HEK293 (cell line): ENCODE results near the gene PGAP6.

Experiments used
- ATF2 ChIP-seq: fragments of 450-650 bp; formaldehyde crosslinking; IDR thresholded peaks from 2 replicates; pipeline ENCODE4 v1.5.1; 2016; ENCODE audit warnings: missing biosample characterization, missing genetic modification characterization, low read depth
- EGR2 ChIP-seq: fragments of 450-650 bp; formaldehyde crosslinking; IDR thresholded peaks from 2 replicates; pipeline ENCODE4 v1.5.1; 2016; ENCODE audit warnings: low read depth, missing biosample characterization, missing genetic modification characterization
- FEZF1 ChIP-seq: fragments of 450-650 bp; formaldehyde crosslinking; IDR thresholded peaks from 2 replicates; pipeline ENCODE4 v1.5.1; 2016; ENCODE audit warnings: missing biosample characterization, missing genetic modification characterization
- GLIS1 ChIP-seq: fragments of 450-650 bp; formaldehyde crosslinking; IDR thresholded peaks from 2 replicates; pipeline ENCODE4 v1.5.1; 2016; ENCODE audit warnings: missing biosample characterization, missing genetic modification characterization
- PRDM2 ChIP-seq: fragments of 450-650 bp; formaldehyde crosslinking; IDR thresholded peaks from 2 replicates; pipeline ENCODE4 v1.5.1; 2016; ENCODE audit warnings: missing biosample characterization, missing genetic modification characterization, borderline replicate concordance
- TCF7L2 ChIP-seq: IDR thresholded peaks from 2 replicates; pipeline ENCODE4 v1.6.1; 2011; ENCODE audit warnings: low read depth, mild to moderate bottlenecking, inconsistent platforms, low read length, moderate library complexity, borderline replicate concordance
- YY1 ChIP-seq: fragments of 450-650 bp; formaldehyde crosslinking; IDR thresholded peaks from 2 replicates; pipeline ENCODE4 v1.5.1; 2018; ENCODE audit warnings: missing biosample characterization, missing genetic modification characterization
- ZBTB7A ChIP-seq: fragments of 450-650 bp; formaldehyde crosslinking; IDR thresholded peaks from 2 replicates; pipeline ENCODE4 v1.5.1; 2016; ENCODE audit warnings: low read depth, missing biosample characterization, missing genetic modification characterization
- ZBTB8A ChIP-seq: fragments of 450-650 bp; formaldehyde crosslinking; IDR thresholded peaks from 2 replicates; pipeline ENCODE4 v1.5.1; 2016; ENCODE audit warnings: missing biosample characterization, missing genetic modification characterization
- ZEB2 ChIP-seq: fragments of 450-650 bp; formaldehyde crosslinking; IDR thresholded peaks from 2 replicates; pipeline ENCODE4 v1.5.1; 2016; ENCODE audit warnings: missing biosample characterization, missing genetic modification characterization
- ZNF280D ChIP-seq: fragments of 450-650 bp; formaldehyde crosslinking; IDR thresholded peaks from 2 replicates; pipeline ENCODE4 v1.5.1; 2016; ENCODE audit warnings: missing biosample characterization, missing genetic modification characterization
- ZNF394 ChIP-seq: fragments of 450-650 bp; formaldehyde crosslinking; IDR thresholded peaks from 2 replicates; pipeline ENCODE4 v1.5.1; 2016; ENCODE audit warnings: missing biosample characterization, missing genetic modification characterization, mild to moderate bottlenecking, moderate library complexity, borderline replicate concordance
- ZNF501 ChIP-seq: fragments of 450-650 bp; formaldehyde crosslinking; IDR thresholded peaks from 2 replicates; pipeline ENCODE4 v1.5.1; 2016; ENCODE audit warnings: missing biosample characterization, missing genetic modification characterization
- ZNF530 ChIP-seq: fragments of 450-650 bp; formaldehyde crosslinking; IDR thresholded peaks from 2 replicates; pipeline ENCODE4 v1.5.1; 2016; ENCODE audit warnings: low read depth, missing biosample characterization, missing genetic modification characterization
- ZNF621 ChIP-seq: fragments of 450-650 bp; formaldehyde crosslinking; IDR thresholded peaks from 2 replicates; pipeline ENCODE4 v1.5.1; 2017; ENCODE audit warnings: missing biosample characterization, missing genetic modification characterization
- ZNF670 ChIP-seq: fragments of 450-650 bp; formaldehyde crosslinking; IDR thresholded peaks from 2 replicates; pipeline ENCODE4 v1.5.1; 2016; ENCODE audit warnings: missing biosample characterization, missing genetic modification characterization, low read depth
- ZNF768 ChIP-seq: fragments of 450-650 bp; formaldehyde crosslinking; IDR thresholded peaks from 2 replicates; pipeline ENCODE4 v1.5.1; 2018; ENCODE audit warnings: missing biosample characterization, mild to moderate bottlenecking, missing genetic modification characterization
- ZSCAN30 ChIP-seq: fragments of 450-650 bp; IDR thresholded peaks from 2 replicates; pipeline ENCODE4 v1.5.1; 2018; ENCODE audit warnings: missing biosample characterization, mild to moderate bottlenecking, missing genetic modification characterization, moderate library complexity
- ZSCAN4 ChIP-seq: fragments of 450-650 bp; formaldehyde crosslinking; IDR thresholded peaks from 2 replicates; pipeline ENCODE4 v1.5.1; 2017; ENCODE audit warnings: missing biosample characterization, missing genetic modification characterization
- TF ChIP-seq, protein P1 (sequence below): fragments of 450-650 bp; formaldehyde crosslinking; IDR thresholded peaks from 2 replicates; pipeline ENCODE4 v1.5.1; 2017; ENCODE audit warnings: missing biosample characterization, missing genetic modification characterization
- TF ChIP-seq, protein P2 (sequence below): fragments of 450-650 bp; formaldehyde crosslinking; IDR thresholded peaks from 2 replicates; pipeline ENCODE4 v1.5.1; 2017; ENCODE audit warnings: missing biosample characterization, missing genetic modification characterization
- TF ChIP-seq, protein P3 (sequence below): IDR thresholded peaks from 2 replicates; pipeline ENCODE4 v1.6.1; 2011; ENCODE audit warnings: mild to moderate bottlenecking, low read depth, low read length, borderline replicate concordance

Gene PGAP6

DNA sequence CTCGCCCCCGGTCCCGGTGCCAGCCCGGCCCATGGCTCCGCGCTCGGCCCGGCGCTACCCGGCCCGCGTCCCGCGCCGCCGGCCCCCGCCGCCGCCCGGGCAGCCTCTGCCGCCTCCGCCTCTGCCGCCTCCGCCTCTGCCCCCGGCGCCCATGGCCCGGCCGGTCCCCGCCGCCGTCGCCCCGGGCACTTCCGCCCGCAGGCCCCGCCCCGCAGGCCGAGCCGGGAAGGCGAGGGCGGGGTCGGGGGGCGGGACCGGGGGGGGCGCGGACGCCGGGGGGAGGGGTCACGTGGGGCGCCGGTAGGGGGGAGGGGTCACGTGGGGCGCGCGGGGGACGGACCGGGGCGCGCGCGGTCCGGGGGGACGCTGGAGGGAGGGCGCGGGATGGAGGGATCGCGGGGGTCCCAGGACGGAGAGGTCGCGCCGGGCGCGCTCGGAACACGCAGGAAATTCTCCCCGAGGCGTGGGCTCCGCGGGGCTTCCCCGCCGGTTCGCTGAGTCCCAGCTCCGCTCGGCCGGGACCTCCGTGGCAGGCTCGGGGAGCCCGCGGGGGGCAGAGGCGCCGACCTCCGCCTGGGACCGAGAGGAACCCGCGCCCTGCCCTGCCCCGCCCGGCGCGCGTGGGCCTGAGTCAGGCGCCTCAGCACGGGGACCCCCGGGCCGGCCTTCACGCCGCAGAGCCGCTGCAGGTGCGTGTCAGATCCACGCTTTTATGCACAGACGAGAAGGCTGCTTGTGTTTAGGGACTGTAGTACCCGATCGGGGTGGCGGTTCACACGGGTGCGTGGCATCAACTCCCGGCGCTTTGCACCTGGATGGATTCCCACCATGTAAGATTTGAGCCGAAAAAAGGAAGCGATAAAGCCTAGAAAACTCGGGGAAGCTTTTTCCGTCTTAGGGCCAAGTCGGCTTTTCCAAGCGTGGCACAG is at the start of gene PGAP6 (continued):
- TF ChIP-seq, protein P1, sequence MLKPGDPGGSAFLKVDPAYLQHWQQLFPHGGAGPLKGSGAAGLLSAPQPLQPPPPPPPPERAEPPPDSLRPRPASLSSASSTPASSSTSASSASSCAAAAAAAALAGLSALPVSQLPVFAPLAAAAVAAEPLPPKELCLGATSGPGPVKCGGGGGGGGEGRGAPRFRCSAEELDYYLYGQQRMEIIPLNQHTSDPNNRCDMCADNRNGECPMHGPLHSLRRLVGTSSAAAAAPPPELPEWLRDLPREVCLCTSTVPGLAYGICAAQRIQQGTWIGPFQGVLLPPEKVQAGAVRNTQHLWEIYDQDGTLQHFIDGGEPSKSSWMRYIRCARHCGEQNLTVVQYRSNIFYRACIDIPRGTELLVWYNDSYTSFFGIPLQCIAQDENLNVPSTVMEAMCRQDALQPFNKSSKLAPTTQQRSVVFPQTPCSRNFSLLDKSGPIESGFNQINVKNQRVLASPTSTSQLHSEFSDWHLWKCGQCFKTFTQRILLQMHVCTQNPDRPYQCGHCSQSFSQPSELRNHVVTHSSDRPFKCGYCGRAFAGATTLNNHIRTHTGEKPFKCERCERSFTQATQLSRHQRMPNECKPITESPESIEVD (tag by site-specific recombination), result no peak
- TF ChIP-seq ZBTB7A, result no peak; the same call in 1 of the 2 replicates
- TF ChIP-seq TCF7L2, result no peak
- no peak for TF ChIP-seq ZNF501 (tag by site-specific recombination)
- peak; percentile 12; the same call in 1 of the 2 replicates for TF ChIP-seq ZSCAN30 (tag by site-specific recombination)
- TF ChIP-seq ZSCAN4 (tag by site-specific recombination), result no peak
- no peak for TF ChIP-seq PRDM2
- TF ChIP-seq, protein P2, sequence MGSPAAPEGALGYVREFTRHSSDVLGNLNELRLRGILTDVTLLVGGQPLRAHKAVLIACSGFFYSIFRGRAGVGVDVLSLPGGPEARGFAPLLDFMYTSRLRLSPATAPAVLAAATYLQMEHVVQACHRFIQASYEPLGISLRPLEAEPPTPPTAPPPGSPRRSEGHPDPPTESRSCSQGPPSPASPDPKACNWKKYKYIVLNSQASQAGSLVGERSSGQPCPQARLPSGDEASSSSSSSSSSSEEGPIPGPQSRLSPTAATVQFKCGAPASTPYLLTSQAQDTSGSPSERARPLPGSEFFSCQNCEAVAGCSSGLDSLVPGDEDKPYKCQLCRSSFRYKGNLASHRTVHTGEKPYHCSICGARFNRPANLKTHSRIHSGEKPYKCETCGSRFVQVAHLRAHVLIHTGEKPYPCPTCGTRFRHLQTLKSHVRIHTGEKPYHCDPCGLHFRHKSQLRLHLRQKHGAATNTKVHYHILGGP (tag by site-specific recombination), result no peak
- no peak for TF ChIP-seq EGR2
- TF ChIP-seq ZNF530 (tag by site-specific recombination), result no peak
- no peak for TF ChIP-seq ZNF394 (tag by site-specific recombination)
- no peak for TF ChIP-seq ATF2 (tag by site-specific recombination)
- peak; percentile 5; the same call in 1 of the 2 replicates for TF ChIP-seq ZEB2 (tag by site-specific recombination)
- 0 out of 2 replicates have a peak, but pooled peaks have one; percentile 20 for TF ChIP-seq YY1 (tag by site-specific recombination)
- TF ChIP-seq ZNF280D (tag by site-specific recombination), result no peak
- TF ChIP-seq ZNF768 (tag by site-specific recombination), result no peak
- TF ChIP-seq ZNF621 (tag by site-specific recombination), result no peak
- TF ChIP-seq, protein P3, sequence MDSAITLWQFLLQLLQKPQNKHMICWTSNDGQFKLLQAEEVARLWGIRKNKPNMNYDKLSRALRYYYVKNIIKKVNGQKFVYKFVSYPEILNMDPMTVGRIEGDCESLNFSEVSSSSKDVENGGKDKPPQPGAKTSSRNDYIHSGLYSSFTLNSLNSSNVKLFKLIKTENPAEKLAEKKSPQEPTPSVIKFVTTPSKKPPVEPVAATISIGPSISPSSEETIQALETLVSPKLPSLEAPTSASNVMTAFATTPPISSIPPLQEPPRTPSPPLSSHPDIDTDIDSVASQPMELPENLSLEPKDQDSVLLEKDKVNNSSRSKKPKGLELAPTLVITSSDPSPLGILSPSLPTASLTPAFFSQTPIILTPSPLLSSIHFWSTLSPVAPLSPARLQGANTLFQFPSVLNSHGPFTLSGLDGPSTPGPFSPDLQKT, result no peak
- peak; percentile 79 for TF ChIP-seq GLIS1
- TF ChIP-seq FEZF1 (tag by site-specific recombination), result no peak
- peak; percentile 35 for TF ChIP-seq ZBTB8A (tag by site-specific recombination)
- TF ChIP-seq ZNF670 (tag by site-specific recombination), result no peak
